SU-DHL-6 (cell line): ENCODE data around the gene DHX38.

Source experiments
- H2AFZ ChIP-seq: fragments of 200-600 bp; sonication (generic); 2 replicates; pipeline ENCODE4 v1.6.1; 2014; ENCODE audit warnings: low read depth, mild to moderate bottlenecking, moderate library complexity, mixed read lengths, antibody characterized with exemption, low read length; ENCODE audit not compliant: severe bottlenecking
- H3F3A ChIP-seq: fragments of 200-600 bp; shearing (Covaris generic); 2 replicates; pipeline ENCODE4 v1.6.0; 2016; ENCODE audit warnings: antibody characterized with exemption, mild to moderate bottlenecking; ENCODE audit not compliant: insufficient read depth
- H3K27ac ChIP-seq: fragments of 200-600 bp; sonication (generic); 2 replicates; pipeline ENCODE4 v1.5.1; 2016; ENCODE audit warnings: low read depth, mild to moderate bottlenecking, low read length, moderate library complexity, mixed read lengths
- H3K27me3 ChIP-seq: fragments of 200-600 bp; sonication (generic), shearing (Covaris generic); 2 replicates; pipeline ENCODE4 v1.6.0; 2014; ENCODE audit warnings: mild to moderate bottlenecking, low read length
- H3K36me3 ChIP-seq: fragments of 200-600 bp; sonication (generic); 2 replicates; pipeline ENCODE4 v1.6.1; 2014; ENCODE audit warnings: mild to moderate bottlenecking, low read length, mixed read lengths
- H3K4me2 ChIP-seq: fragments of 300-600, 200-600 bp; shearing (Covaris generic), sonication (generic); 2 replicates; pipeline ENCODE4 v1.6.0; 2014; ENCODE audit warnings: low read length, low read depth, mild to moderate bottlenecking; ENCODE audit not compliant: poor library complexity, severe bottlenecking
- H3K4me3 ChIP-seq: fragments of 200-600 bp; sonication (generic); 2 replicates; pipeline ENCODE4 v1.5.1; 2014; ENCODE audit warnings: antibody characterized with exemption, low read length, mild to moderate bottlenecking, mixed read lengths; ENCODE audit not compliant: insufficient read depth, poor library complexity, severe bottlenecking
- H3K79me2 ChIP-seq: fragments of 200-600 bp; sonication (generic); 2 replicates; pipeline ENCODE4 v1.6.1; 2014; ENCODE audit warnings: mild to moderate bottlenecking, low read length, moderate library complexity; ENCODE audit not compliant: insufficient read depth
- H3K9ac ChIP-seq: fragments of 200-600 bp; sonication (generic); 2 replicates; pipeline ENCODE4 v1.7.0; 2014; ENCODE audit warnings: mild to moderate bottlenecking, low read length
- H3K9me2 ChIP-seq: fragments of 200-600 bp; sonication (generic); replicated peaks from 2 replicates; pipeline ENCODE4 v1.6.1; 2014; ENCODE audit warnings: low read length; ENCODE audit not compliant: insufficient read depth
- H3K9me3 ChIP-seq: fragments of 200-600 bp; sonication (generic); 2 replicates; pipeline ENCODE4 v1.6.1; 2014; ENCODE audit warnings: low read length, mixed read lengths; ENCODE audit not compliant: insufficient read depth
- H4K20me1 ChIP-seq: fragments of 200-600 bp; sonication (generic); 2 replicates; pipeline ENCODE4 v1.6.1; 2014; ENCODE audit warnings: low read depth, mild to moderate bottlenecking, antibody characterized with exemption, low read length, moderate library complexity, mixed read lengths
- CTCF ChIP-seq: fragments of 200-600 bp; sonication (generic); IDR thresholded peaks from one replicate; pipeline ENCODE4 v1.5.1; 2017; ENCODE audit warnings: antibody characterized with exemption, mild to moderate bottlenecking, low read length, moderate library complexity; ENCODE audit not compliant: insufficient read depth, poor library complexity, severe bottlenecking
- EZH2phosphoT487 ChIP-seq: fragments of 200-600 bp; sonication (generic), shearing (Covaris generic); conservative IDR thresholded peaks from 2 replicates; pipeline ENCODE4 v1.6.1; 2018; ENCODE audit warnings: mild to moderate bottlenecking, antibody characterized with exemption, low read length, moderate library complexity, mixed read lengths

DHX38 gene

GRCh38 chr16:72092832-72093447 is 707 bp upstream of the DHX38 start:
- Histone ChIP-seq H3K27me3 (no peaks in the 10 kb centered on the region), H3K79me2 (peaks cover 45% of the 10 kb centered on the region), H2AFZ (peak overlapping the region; percentile 80), H4K20me1 (no peaks in the 10 kb centered on the region), H3K9ac (peak overlapping the region; percentile 71), H3K4me3 (peak overlapping the region; percentile 80), H3K9me3 (no peaks in the 10 kb centered on the region), H3K9me2 (no peaks in the 10 kb centered on the region), H3K4me2 (peak overlapping the region; percentile 93), H3F3A (no peaks in the 10 kb centered on the region), H3K27ac (0 out of 2 replicates have a peak overlapping the region, but pooled peaks have one; percentile 19), H3K36me3 (peaks cover 4% of the 10 kb centered on the region; the same call in 1 of the 2 replicates)
- TF ChIP-seq EZH2phosphoT487, result no peak
- TF ChIP-seq CTCF, result no peak

DNA sequence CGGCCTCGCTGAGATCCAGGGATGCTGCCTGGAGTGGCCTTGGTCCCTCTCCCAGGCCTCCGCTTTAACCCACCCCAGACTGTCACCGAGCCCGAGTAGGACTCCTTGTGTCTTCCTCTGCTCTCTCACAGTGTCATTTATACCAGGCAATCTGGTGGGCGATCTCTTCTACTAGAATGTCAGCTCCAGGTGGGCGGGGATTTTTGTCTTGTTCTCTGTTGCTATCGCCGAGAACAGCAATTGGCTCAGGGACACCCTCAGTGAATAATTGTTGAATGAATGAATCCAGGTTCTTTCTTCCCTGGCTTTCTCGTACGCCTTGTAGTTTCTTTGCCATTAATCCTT is 591 bp downstream of the DHX38 start:
- Histone ChIP-seq H3K36me3 (no peaks in the 10 kb centered on the region; the same call in 1 of the 2 replicates), H4K20me1 (no peaks in the 10 kb centered on the region), H3K4me3 (peak overlapping the region; percentile 81), H3K27ac (peak overlapping the region; percentile 64), H2AFZ (peak overlapping the region; percentile 68), H3K9ac (peak overlapping the region; percentile 71), H3K4me2 (peak overlapping the region; percentile 91), H3K27me3 (no peaks in the 10 kb centered on the region), H3K9me3 (no peaks in the 10 kb centered on the region), H3F3A (no peaks in the 10 kb centered on the region), H3K79me2 (peaks cover 45% of the 10 kb centered on the region), H3K9me2 (no peaks in the 10 kb centered on the region)
- TF ChIP-seq CTCF, result no peak
- no peak for TF ChIP-seq EZH2phosphoT487

- TF ChIP-seq EZH2phosphoT487 (no peak), CTCF (no peak)
- H3K79me2 ChIP-seq, result peaks cover 20% of the 10 kb centered on the region
- no peaks in the 10 kb centered on the region for H3F3A ChIP-seq
- H3K9ac ChIP-seq, result no peak overlapping the region
- H3K9me3 ChIP-seq, result no peaks in the 10 kb centered on the region
- H2AFZ ChIP-seq, result no peak overlapping the region
- no peak overlapping the region for H3K27ac ChIP-seq
- no peak overlapping the region for H3K4me3 ChIP-seq
- H3K9me2 ChIP-seq, result no peaks in the 10 kb centered on the region
- no peak overlapping the region for H3K4me2 ChIP-seq
- no peaks in the 10 kb centered on the region for H4K20me1 ChIP-seq
- peaks cover 4% of the 10 kb centered on the region; the same call in 1 of the 2 replicates for H3K36me3 ChIP-seq
- no peaks in the 10 kb centered on the region for H3K27me3 ChIP-seq
Measured at GRCh38 chr16:72098936-72099335, 5.3 kb downstream of the DHX38 start.
